ENCODE measurements around the gene TCAP. TPM values are rescaled to one million over a fixed set of nuclear protein-coding genes. Genes with fewer than 3 reads are reported as not detected.

Gene TCAP
- total RNA-seq, 1 experiment from 2014 or later = 1.6 TPM

- Histone ChIP-seq H3K27me3 (ENCODE audit: control insufficient read depth, insufficient read depth, low read length) (no peaks in the 10 kb centered on the region), H3K27ac (ENCODE audit: low read length) (no peak overlapping the region), H3K36me3 (ENCODE audit: control insufficient read depth, insufficient read depth, low read length) (no peaks in the 10 kb centered on the region), H3K4me1 (ENCODE audit: control insufficient read depth, insufficient read depth, low read length) (peaks cover 17% of the 10 kb centered on the region), H3K4me3 (ENCODE audit: low read depth in 2 of 2, low read length in 2 of 2) (no peak overlapping the region), H3K9me3 (ENCODE audit: control insufficient read depth, insufficient read depth, low read depth, low read length) (no peaks in the 10 kb centered on the region)
- POLR2A ChIA-PET = no interaction called here
- TF ChIP-seq CTCF (IDR thresholded peaks at IDR 0.05) (no peak), REST (IDR thresholded peaks at IDR 0.05; ENCODE audit: insufficient read depth in 1 of 2, low read depth in 2 of 2, low read length in 1 of 2) (no peak), TCF7L2 (IDR thresholded peaks at IDR 0.05; ENCODE audit: low read depth, low read length) (no peak), SIN3A (IDR thresholded peaks at IDR 0.05; ENCODE audit: borderline replicate concordance, insufficient read depth, low read depth, low read length) (no peak), POLR2AphosphoS5 (IDR thresholded peaks at IDR 0.05; ENCODE audit: low read depth, low read length) (no peak)
- DNase-seq (ENCODE audit: low read depth, low spot score) (no peak), ATAC-seq (no peak)
- in situ Hi-C loops (cut with HindIII; ENCODE audit: low pct_unique_long_range_greater_than_20kb, low sequenced_read_pairs) (no loop called here), intact Hi-C loops (cut with micrococcal nuclease; ENCODE audit: unreplicated experiment) (no loop called here)
- BruUV-seq (replicated peaks) = no TSS peak
- CTCF ChIA-PET = interaction anchor here (0.7 kb wide), 1 partner anchor 22 kb away, joined by 3 read pairs; no protein-coding TSS in a partner anchor
Observed at GRCh38 chr17:39647256-39647655, 17.9 kb upstream of the TCAP start.

- ChIA-PET CTCF (no interaction called here), POLR2A (no interaction called here)
- in situ Hi-C loops (cut with HindIII; ENCODE audit: low pct_unique_long_range_greater_than_20kb, low sequenced_read_pairs) = no loop called here
- no peak overlapping the region for H3K27ac ChIP-seq (ENCODE audit: low read length)
- no TSS peak for BruUV-seq (replicated peaks)
- no peak for DNase-seq (ENCODE audit: low read depth, low spot score)
- H3K9me3 ChIP-seq (ENCODE audit: control insufficient read depth, insufficient read depth, low read depth, low read length) = no peaks in the 10 kb centered on the region
- no peak overlapping the region for H3K4me3 ChIP-seq (ENCODE audit: low read depth in 2 of 2, low read length in 2 of 2)
- peaks cover 25% of the 10 kb centered on the region; the same call in 1 of the 2 replicates for H3K4me1 ChIP-seq (ENCODE audit: control insufficient read depth, insufficient read depth, low read length)
- TF ChIP-seq REST (IDR thresholded peaks at IDR 0.05; ENCODE audit: insufficient read depth in 1 of 2, low read depth in 2 of 2, low read length in 1 of 2) (no peak), POLR2AphosphoS5 (IDR thresholded peaks at IDR 0.05; ENCODE audit: low read depth, low read length) (no peak), SIN3A (IDR thresholded peaks at IDR 0.05; ENCODE audit: borderline replicate concordance, insufficient read depth, low read depth, low read length) (no peak), TCF7L2 (IDR thresholded peaks at IDR 0.05; ENCODE audit: low read depth, low read length) (no peak)
- ATAC-seq = no peak
- intact Hi-C loops (cut with micrococcal nuclease; ENCODE audit: unreplicated experiment) = no loop called here
- no peaks in the 10 kb centered on the region for H3K36me3 ChIP-seq (ENCODE audit: control insufficient read depth, insufficient read depth, low read length)
- no peaks in the 10 kb centered on the region for H3K27me3 ChIP-seq (ENCODE audit: control insufficient read depth, insufficient read depth, low read length)
Observed at GRCh38 chr17:39648616-39649366, 16.4 kb upstream of the TCAP start.
